ENCODE measurements around the gene STK32B. TPM values are rescaled to one million over a fixed set of nuclear protein-coding genes. Genes with fewer than 3 reads are reported as not detected.

The STK32B gene
- total RNA-seq, 1 experiment from 2014 or later, result 11.6 TPM

GRCh38 chr4:5446595-5447226, 395.4 kb downstream of the STK32B start:
- no peaks in the 10 kb centered on the region for H3K27me3 ChIP-seq (ENCODE audit: control insufficient read depth, insufficient read depth, low read length)
- no peak overlapping the region for H3K4me3 ChIP-seq (ENCODE audit: low read depth in 2 of 2, low read length in 2 of 2)
- POLR2A ChIA-PET, result interaction anchor here (0.6 kb wide), 1 partner anchor 10 kb away, joined by 10 read pairs; no protein-coding TSS in a partner anchor
- no peaks in the 10 kb centered on the region for H3K4me1 ChIP-seq (ENCODE audit: control insufficient read depth, insufficient read depth, low read length)
- no peaks in the 10 kb centered on the region for H3K9me3 ChIP-seq (ENCODE audit: control insufficient read depth, insufficient read depth, low read depth, low read length)
- TF ChIP-seq REST (IDR thresholded peaks at IDR 0.05; ENCODE audit: insufficient read depth in 1 of 2, low read depth in 2 of 2, low read length in 1 of 2) (no peak), CTCF (IDR thresholded peaks at IDR 0.05) (no peak), POLR2AphosphoS5 (IDR thresholded peaks at IDR 0.05; ENCODE audit: low read depth, low read length) (no peak), TCF7L2 (IDR thresholded peaks at IDR 0.05; ENCODE audit: low read depth, low read length) (no peak), SIN3A (IDR thresholded peaks at IDR 0.05; ENCODE audit: borderline replicate concordance, insufficient read depth, low read depth, low read length) (no peak)
- H3K36me3 ChIP-seq (ENCODE audit: control insufficient read depth, insufficient read depth, low read length), result no peaks in the 10 kb centered on the region
- in situ Hi-C loops (cut with HindIII; ENCODE audit: low pct_unique_long_range_greater_than_20kb, low sequenced_read_pairs), result no loop called here
- no TSS peak for BruUV-seq (replicated peaks)
- intact Hi-C loops (cut with micrococcal nuclease; ENCODE audit: unreplicated experiment), result no loop called here
- ATAC-seq, result no peak
- no peak overlapping the region for H3K27ac ChIP-seq (ENCODE audit: low read length)
- no peak for DNase-seq (ENCODE audit: low read depth, low spot score)
- CTCF ChIA-PET, result no interaction called here

- no TSS peak for BruUV-seq (replicated peaks)
- CTCF ChIA-PET, result no interaction called here
- no peak for DNase-seq (ENCODE audit: low read depth, low spot score)
- H3K27ac ChIP-seq (ENCODE audit: low read length), result no peak overlapping the region
- in situ Hi-C loops (cut with HindIII; ENCODE audit: low pct_unique_long_range_greater_than_20kb, low sequenced_read_pairs) (no loop called here), intact Hi-C loops (cut with micrococcal nuclease; ENCODE audit: unreplicated experiment) (no loop called here)
- POLR2A ChIA-PET, result no interaction called here
- H3K4me1 ChIP-seq (ENCODE audit: control insufficient read depth, insufficient read depth, low read length), result no peaks in the 10 kb centered on the region
- H3K4me3 ChIP-seq (ENCODE audit: low read depth in 2 of 2, low read length in 2 of 2), result no peak overlapping the region
- no peak for ATAC-seq
- no peaks in the 10 kb centered on the region for H3K36me3 ChIP-seq (ENCODE audit: control insufficient read depth, insufficient read depth, low read length)
- no peaks in the 10 kb centered on the region for H3K27me3 ChIP-seq (ENCODE audit: control insufficient read depth, insufficient read depth, low read length)
- TF ChIP-seq SIN3A (IDR thresholded peaks at IDR 0.05; ENCODE audit: borderline replicate concordance, insufficient read depth, low read depth, low read length) (no peak), REST (IDR thresholded peaks at IDR 0.05; ENCODE audit: insufficient read depth in 1 of 2, low read depth in 2 of 2, low read length in 1 of 2) (no peak), CTCF (IDR thresholded peaks at IDR 0.05) (no peak), TCF7L2 (IDR thresholded peaks at IDR 0.05; ENCODE audit: low read depth, low read length) (no peak), POLR2AphosphoS5 (IDR thresholded peaks at IDR 0.05; ENCODE audit: low read depth, low read length) (no peak)
- H3K9me3 ChIP-seq (ENCODE audit: control insufficient read depth, insufficient read depth, low read depth, low read length), result no peaks in the 10 kb centered on the region
These were observed 396.5 kb downstream of the STK32B start for GRCh38 chr4:5447755-5448154.

Measured in Panc1 (cell line).